Type B pancreatic cell (in vitro differentiated cells): ENCODE data around the gene DLG5. TPM values are rescaled to one million over a fixed set of nuclear protein-coding genes. Genes with fewer than 3 reads are reported as not detected.

ENCODE experiments used
- DNase-seq: peaks from one replicate; pipeline ENCODE4 v3.0.0; 2021; ENCODE audit warnings: mixed read lengths; ENCODE audit not compliant: unreplicated experiment; ENCODE audit errors: extremely low spot score
- H3K27ac Mint-ChIP-seq: 2 replicates; pipeline ENCODE4 v1.8.0; 2021; ENCODE audit warnings: mild to moderate bottlenecking, mixed read lengths
- H3K27me3 Mint-ChIP-seq: 2 replicates; pipeline ENCODE4 v1.8.0; 2021; ENCODE audit warnings: mixed read lengths
- H3K36me3 Mint-ChIP-seq: 2 replicates; pipeline ENCODE4 v1.8.0; 2021; ENCODE audit warnings: mixed read lengths
- H3K4me1 Mint-ChIP-seq: one replicate; pipeline ENCODE4 v1.8.0; 2021; ENCODE audit warnings: mixed read lengths; ENCODE audit not compliant: unreplicated experiment
- H3K4me3 Mint-ChIP-seq: 2 replicates; pipeline ENCODE4 v1.8.0; 2021; ENCODE audit warnings: mild to moderate bottlenecking, mixed read lengths
- H3K9me3 Mint-ChIP-seq: 2 replicates; pipeline ENCODE4 v1.8.0; 2021; ENCODE audit warnings: mixed read lengths
- total RNA-seq: library from RNA; stranded (reverse); gene quantifications from 2 replicates; pipeline ENCODE4 v1.2.1, GENCODE V29; 2021; ENCODE audit warnings: low replicate concordance
- TF ChIP-seq, protein P1 (sequence below): fragments of 200-600 bp; sonication (generic); conservative IDR thresholded peaks from 2 replicates; pipeline ENCODE4 v1.5.0; 2021; ENCODE audit warnings: antibody characterized with exemption, mild to moderate bottlenecking

The DLG5 gene
- total RNA-seq, 1 donor from 2014 or later = 80.0 TPM

DNA sequence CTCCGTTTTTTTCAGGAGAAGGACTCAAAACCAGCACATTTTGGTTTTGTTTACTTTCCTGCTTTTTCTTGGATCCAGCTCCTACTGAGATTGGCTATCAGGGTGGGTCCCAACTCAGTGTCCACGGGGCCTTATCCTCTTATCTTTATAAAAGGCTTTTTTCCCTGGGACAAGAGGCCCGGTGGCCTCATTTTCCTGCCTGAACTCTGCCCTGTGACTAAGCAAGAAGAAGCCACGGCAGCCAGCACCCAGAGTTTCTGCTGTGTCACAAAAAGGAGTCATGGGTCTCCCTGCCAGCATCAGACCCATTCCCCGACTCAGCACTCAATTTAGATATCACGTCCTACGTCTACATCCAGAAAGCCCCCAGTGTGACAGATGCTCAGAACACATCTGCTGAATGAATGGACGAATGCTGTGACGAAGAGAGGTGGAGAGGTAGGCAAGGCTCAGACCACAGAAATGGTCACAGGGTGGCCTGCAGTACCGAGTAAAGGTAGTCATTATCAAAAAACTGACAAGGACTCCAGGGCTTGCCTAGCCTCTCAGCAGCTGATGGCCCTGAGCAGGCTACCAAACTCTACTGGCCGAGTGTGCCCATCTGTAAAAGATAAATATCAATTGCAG lies 16.7 kb downstream of the DLG5 start:
- Mint-ChIP-seq H3K4me1 (peaks cover 49% of the 10 kb centered on the region), H3K9me3 (no peaks in the 10 kb centered on the region), H3K27me3 (no peaks in the 10 kb centered on the region), H3K36me3 (peaks cover 7% of the 10 kb centered on the region), H3K4me3 (peak overlapping the region; percentile 32), H3K27ac (peak overlapping the region; percentile 88)
- TF ChIP-seq, protein P1, sequence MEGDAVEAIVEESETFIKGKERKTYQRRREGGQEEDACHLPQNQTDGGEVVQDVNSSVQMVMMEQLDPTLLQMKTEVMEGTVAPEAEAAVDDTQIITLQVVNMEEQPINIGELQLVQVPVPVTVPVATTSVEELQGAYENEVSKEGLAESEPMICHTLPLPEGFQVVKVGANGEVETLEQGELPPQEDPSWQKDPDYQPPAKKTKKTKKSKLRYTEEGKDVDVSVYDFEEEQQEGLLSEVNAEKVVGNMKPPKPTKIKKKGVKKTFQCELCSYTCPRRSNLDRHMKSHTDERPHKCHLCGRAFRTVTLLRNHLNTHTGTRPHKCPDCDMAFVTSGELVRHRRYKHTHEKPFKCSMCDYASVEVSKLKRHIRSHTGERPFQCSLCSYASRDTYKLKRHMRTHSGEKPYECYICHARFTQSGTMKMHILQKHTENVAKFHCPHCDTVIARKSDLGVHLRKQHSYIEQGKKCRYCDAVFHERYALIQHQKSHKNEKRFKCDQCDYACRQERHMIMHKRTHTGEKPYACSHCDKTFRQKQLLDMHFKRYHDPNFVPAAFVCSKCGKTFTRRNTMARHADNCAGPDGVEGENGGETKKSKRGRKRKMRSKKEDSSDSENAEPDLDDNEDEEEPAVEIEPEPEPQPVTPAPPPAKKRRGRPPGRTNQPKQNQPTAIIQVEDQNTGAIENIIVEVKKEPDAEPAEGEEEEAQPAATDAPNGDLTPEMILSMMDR = no peak
- DNase-seq = no peak

DNA sequence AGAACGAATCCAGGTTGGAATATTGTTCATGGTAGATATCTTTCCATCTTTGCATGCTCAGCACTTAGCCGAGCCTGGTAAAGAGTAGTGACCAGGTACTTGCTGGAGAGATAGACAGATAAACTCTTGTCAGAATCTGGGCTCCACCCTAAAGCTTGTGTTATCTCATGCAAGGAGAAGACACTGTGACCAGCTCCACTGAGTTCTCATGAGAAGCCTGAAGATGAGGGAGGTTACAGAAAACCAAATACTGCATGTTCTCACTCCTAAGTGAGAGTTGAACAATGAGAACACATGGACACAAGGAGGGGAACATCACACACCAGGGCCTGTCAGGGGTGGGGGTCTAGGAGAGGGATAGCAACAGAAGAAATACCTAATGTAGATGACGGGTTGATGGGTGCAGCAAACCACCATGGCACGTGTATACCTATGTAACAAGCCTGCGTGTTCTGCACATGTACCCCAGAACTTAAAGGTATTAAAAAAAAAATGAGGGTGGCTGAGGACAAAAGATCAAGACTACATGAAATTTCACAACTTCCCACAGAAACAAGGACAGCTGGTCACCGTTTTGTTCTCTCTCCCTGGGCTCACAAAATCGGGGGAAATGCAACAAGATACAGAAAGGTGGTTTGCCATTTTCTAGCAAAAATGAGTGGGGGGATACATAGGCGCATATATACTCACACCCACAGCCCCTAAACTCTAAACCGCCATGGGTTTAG lies 17.4 kb downstream of the DLG5 start:
- Mint-ChIP-seq H3K9me3 (no peaks in the 10 kb centered on the region), H3K4me3 (no peak overlapping the region), H3K27ac (peak overlapping the region; percentile 88), H3K36me3 (peaks cover 11% of the 10 kb centered on the region), H3K27me3 (no peaks in the 10 kb centered on the region), H3K4me1 (peaks cover 47% of the 10 kb centered on the region)
- DNase-seq = no peak
- TF ChIP-seq, protein P1 = no peak

DNA sequence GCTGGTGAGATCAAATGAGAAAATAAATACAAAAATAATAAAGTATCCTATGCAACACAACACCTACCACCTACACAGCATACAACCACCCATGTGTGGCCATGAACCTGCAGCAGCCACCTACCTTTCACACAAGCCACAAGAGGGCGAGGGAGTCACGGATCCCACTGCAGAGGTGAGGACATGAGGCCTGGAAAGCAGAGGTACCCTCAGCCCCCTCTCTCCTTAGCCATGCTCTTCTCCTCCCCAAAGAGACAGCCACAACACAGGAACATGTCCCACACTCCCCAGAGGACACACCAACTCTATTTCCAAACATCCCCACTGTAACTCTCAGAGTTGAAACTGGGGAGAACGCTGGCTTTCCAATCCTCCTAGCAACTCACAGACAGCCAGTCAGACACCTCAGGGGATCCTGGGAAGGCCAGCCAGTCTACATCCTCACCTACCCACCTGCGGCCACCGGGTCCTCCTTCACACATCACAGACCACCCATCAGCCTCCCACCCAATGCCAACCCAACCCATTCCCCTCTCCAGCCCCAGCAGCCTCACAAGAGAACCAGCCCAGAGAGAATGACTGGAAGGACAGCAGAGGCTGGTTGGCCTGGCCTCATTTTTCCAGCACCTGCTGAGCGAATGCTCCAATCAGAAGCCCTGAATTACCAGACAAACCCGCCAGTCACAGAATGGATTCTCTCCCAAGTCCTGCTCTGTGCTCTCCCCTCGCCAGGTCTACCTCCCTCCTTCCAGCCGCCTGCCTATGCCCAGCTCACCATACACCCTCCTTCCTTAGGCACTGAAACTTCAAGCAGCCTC lies 18.4 kb downstream of the DLG5 start:
- no peak for DNase-seq
- Mint-ChIP-seq H3K27ac (peak overlapping the region; percentile 88), H3K4me1 (peaks cover 48% of the 10 kb centered on the region), H3K36me3 (peaks cover 14% of the 10 kb centered on the region), H3K4me3 (peak overlapping the region; percentile 25), H3K27me3 (no peaks in the 10 kb centered on the region), H3K9me3 (no peaks in the 10 kb centered on the region)
- TF ChIP-seq, protein P1 = peak; percentile 20

DNA sequence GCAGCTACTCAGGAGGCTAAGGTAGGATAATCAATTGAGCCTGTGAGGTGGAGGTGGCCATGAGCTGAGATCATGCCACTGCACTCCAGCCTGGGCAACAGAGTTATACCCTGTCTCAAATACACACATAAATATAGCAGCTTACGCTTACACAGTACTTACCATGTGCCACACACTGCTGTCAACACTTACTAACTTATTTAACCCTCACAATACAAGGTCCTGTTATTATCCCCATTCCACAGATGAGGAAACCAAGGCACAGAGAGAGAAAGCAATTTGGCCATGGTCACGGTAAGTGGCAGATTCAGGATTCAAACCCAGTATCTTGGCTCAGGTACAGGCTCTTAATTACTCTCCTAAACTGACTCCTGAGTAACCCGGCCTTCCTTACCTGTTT lies 19.1 kb downstream of the DLG5 start:
- H3K36me3 Mint-ChIP-seq = peaks cover 14% of the 10 kb centered on the region
- DNase-seq = no peak
- TF ChIP-seq, protein P1 = no peak
- H3K4me3 Mint-ChIP-seq = no peak overlapping the region
- H3K27ac Mint-ChIP-seq = no peak overlapping the region
- no peaks in the 10 kb centered on the region for H3K9me3 Mint-ChIP-seq
- H3K27me3 Mint-ChIP-seq = no peaks in the 10 kb centered on the region
- H3K4me1 Mint-ChIP-seq = peaks cover 47% of the 10 kb centered on the region

DNA sequence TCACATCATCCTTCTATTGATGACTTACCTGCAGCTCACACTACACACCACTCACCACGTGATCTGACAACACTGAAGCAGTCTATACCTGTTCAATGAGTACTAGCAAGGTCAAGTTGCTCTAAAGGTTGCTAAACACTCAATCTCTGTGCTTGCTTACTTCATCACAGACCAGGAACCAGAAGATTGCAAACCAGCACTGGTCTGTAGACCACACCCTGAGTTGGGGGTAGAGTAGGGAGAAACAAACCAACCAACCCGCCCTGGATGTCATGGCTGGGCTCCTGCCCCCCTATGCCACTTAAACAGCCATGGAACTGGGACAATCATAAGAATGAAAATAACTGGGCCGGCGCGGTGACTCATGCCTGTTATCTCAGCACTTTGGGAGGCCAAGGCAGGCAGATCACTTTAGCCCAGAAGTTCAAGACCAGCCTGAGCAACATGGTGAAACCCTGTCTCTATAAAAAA lies 19.6 kb downstream of the DLG5 start:
- H3K27ac Mint-ChIP-seq = no peak overlapping the region
- no peaks in the 10 kb centered on the region for H3K27me3 Mint-ChIP-seq
- H3K9me3 Mint-ChIP-seq = no peaks in the 10 kb centered on the region
- H3K36me3 Mint-ChIP-seq = peaks cover 17% of the 10 kb centered on the region
- TF ChIP-seq, protein P1 = no peak
- H3K4me3 Mint-ChIP-seq = no peak overlapping the region
- no peak for DNase-seq
- peaks cover 50% of the 10 kb centered on the region for H3K4me1 Mint-ChIP-seq
